ENCODE measurements around the gene SLC1A1.
A peak's percentile ranks its signal among the peaks of the same experiment; 100 is the strongest.

SLC1A1 gene

DNA sequence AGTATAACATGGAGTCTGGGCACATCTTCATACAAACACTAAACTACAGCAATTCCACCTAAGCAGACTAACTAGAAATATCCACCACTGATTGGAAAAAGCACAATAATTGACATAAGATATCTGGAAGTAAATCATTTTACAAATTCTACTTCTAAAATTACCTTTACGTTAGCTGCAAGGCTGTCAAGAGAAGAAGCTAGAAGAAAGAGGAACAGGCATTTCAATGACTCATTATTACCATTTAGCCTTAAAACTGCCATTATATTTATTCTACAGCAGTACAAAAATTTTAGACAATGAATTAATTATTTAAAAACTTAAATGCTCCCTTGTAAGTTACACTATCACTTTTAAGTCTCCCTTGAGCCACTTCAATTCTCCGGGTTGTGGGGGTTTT, 128.4 kb downstream of the SLC1A1 start:
- no peak for DNase-seq (ENCODE audit: low read depth in 2 of 2)

DNA sequence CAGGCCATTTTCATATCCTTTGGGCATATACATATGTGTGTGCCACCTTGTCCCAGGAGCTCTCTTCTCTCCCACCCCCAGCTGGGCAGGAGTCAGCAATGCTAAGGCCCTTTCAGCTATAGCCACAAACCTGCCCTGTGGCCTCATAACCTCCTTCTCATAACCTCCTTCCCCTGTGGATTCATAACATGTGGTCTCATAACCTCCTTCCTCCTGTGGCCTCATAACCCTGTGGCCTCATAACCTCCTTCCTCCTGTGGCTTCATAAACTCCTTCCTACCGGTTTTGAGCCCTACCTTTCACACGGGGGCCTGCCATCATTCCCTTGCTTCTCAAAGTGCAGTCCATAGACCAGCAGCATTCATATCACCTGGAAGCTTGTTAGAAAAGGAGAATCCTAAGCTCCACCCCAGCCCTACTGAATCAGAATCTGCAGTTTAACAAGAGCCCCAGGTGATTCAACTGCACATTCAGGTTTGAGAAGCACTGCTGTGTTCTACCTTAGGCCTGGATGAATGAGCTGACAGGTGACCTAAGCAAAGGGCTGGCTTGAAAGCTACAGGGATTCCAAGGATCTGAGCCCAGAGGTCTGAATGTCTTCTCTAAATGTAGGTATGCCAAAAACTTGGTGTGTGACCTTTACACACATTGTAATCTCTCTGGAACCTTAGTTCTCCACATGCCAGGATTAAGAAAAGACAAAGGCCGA, 129.9 kb downstream of the SLC1A1 start:
- no peak for DNase-seq (ENCODE audit: low read depth in 2 of 2)

DNA sequence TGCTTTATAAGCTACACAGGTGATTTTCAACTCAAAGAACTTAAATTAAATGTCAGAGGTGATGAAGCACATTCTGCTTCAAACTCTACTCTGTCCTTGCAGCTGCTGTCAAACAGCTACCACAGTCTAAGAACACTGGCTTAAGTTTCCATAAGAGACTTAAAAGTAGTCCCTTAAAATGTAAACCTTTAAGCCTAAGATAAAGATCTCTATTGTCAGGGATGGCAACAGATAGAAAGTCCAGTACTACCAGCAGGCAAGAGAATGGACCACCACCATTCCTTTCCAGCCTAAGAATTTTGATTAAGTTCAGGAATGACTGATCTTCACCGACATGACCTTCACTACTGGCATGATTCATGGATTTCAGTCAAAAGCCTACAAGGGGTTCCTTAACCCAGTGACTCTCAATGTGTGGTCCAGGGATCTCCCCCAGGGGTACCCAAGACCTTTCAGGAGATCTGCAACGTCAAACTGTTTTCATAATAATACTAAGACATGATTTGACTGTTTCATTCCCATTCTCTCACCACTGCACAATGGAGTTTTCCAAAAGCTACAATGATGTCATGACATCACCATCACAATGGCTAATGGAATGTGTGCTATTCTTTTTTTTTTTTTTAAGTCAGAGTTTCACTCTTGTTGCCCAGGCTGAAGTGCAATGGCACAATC, 130.8 kb downstream of the SLC1A1 start:
- no peak for DNase-seq (ENCODE audit: low read depth in 2 of 2)

DNA sequence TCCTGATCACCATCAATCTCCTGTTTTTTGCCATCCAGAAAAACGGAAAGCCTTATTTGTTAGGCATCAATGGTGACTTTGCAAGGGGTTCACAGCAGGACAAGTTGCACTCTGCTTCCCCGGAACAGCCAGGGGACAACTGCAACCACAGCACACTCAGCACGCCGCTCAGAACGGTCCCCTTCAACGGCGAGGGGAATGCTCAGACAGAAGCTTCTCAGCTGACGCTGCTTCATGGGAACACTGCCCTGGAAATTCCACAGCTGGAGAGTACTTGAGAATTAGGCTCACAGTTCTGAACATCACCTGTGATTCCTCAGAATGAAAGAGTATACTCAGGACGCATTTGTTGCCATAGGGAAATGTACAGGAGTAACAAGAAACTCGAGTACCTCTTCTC, 131.7 kb downstream of the SLC1A1 start:
- no peak for DNase-seq (ENCODE audit: low read depth in 2 of 2)

DNA sequence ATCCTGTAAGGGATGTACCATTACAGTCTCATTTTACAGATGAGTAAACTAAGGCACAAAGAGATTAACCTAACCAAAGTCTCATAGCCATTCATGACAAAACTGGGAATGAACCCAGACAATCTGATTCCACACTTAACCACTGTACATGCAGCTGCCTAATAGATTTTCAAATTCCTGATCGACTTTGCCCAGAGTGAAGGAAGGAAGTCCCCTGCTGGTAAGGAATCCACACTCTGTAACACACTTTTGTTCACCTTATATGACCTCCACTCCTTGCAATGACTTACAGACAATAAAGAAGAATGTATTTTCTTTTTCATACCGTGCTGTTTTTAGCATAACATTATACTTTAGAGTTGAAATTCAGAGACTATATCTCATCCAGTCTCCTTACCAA, 140.6 kb downstream of the SLC1A1 start:
- DNase-seq (ENCODE audit: low read depth in 2 of 2), result peak in 1 of 2 experiments; percentile 11

All from fibroblast of skin of left biceps (primary cell).